Smooth muscle cell of the umbilical artery (primary cell): Measurements from ENCODE around the gene ENG. TPM values are rescaled to one million over a fixed set of nuclear protein-coding genes. Genes with fewer than 3 reads are reported as not detected.

Experiments used
- total RNA-seq: library from RNA; depleted of rRNA; stranded (reverse); fragments of >200 nt; gene quantifications from 2 replicates; pipeline ENCODE4 v1.2.3, GENCODE V29; 2014

ENG gene
- 16.0 and 31.6 TPM in 2 replicates for total RNA-seq

GRCh38 chr9:127854184-127854806 is at the start of gene ENG:
Gene ENG (minus strand): TSS chr9:127854658. CDS start chr9:127854355, 303 bp downstream.

GRCh38 chr9:127899128-127899943 is 44.9 kb upstream of the ENG start, which contains the start of gene ST6GALNAC6:
Gene ST6GALNAC6 (minus strand): TSS chr9:127899603. CDS start chr9:127897981, 1,622 bp downstream.

DNA sequence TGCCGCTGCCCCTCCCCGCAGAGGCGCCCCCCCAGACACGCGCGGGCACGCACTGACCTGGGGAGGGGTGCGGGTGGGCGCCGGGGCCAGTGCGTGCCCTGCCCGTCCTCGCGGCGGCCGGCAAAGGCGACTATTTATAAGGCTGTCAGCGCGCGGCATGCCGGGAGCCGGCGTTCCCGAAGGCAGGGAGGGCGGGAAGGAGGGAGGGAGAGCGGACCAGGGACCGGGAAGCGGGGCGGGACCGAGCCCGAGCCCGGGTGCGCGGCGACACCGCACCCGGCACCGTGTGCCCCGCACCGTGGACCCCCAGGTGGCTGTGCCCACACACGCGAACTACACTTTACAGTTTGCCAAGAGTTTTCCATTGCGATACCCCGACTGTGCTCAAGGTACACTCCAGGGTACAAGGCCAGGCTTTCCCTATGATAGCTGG is 23.1 kb upstream of the ENG start, which contains the start of gene AK1:
TSS of gene AK1 (minus strand) at position 110 of the 433 bp plus-strand sequence. CDS start 3,058 bp downstream, outside the sequence.

DNA sequence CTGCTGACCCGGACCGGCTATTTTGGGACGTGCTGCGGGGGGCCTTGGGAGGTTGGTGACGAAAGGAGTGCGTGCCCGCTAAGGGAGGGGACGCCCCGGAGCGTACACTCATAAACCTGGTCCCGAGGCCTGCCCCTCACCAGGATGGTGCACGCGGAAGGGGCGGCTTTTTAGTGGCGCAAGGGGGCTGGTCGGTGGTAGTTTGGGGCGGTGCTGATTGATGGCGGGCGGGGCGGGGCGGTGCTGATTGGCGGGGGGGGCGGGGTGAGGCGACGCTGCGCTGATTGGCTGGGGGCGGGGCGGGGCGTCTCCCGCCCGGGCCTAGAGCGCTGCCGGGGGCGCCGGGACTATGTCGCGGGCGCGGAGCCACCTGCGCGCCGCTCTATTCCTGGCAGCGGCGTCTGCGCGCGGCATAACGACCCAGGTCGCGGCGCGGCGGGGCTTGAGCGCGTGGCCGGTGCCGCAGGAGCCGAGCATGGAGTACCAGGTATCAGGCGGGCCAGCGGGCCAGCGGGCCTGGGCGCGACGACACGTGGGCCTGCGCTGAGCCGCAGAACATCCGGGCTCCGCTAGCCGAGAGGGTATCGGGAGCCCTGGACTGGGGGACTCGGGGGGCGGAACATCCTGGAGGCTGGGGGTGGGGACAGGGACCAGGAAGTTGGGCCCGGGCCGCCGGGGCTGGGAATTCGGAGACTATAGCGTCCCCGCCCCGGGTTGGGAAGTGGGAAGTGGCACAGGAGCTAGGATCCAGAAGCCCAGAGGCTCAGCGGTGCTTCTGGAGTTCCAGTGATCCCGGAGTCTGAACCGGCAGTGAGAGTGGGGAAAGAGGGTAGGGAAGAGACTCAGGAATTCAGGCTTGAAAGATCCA is 51.6 kb downstream of the ENG start, which contains the start of gene FPGS:
TSS of gene FPGS (plus strand) at position 307 of the 868 bp plus-strand sequence. CDS start at position 350, 43 bp downstream.

DNA sequence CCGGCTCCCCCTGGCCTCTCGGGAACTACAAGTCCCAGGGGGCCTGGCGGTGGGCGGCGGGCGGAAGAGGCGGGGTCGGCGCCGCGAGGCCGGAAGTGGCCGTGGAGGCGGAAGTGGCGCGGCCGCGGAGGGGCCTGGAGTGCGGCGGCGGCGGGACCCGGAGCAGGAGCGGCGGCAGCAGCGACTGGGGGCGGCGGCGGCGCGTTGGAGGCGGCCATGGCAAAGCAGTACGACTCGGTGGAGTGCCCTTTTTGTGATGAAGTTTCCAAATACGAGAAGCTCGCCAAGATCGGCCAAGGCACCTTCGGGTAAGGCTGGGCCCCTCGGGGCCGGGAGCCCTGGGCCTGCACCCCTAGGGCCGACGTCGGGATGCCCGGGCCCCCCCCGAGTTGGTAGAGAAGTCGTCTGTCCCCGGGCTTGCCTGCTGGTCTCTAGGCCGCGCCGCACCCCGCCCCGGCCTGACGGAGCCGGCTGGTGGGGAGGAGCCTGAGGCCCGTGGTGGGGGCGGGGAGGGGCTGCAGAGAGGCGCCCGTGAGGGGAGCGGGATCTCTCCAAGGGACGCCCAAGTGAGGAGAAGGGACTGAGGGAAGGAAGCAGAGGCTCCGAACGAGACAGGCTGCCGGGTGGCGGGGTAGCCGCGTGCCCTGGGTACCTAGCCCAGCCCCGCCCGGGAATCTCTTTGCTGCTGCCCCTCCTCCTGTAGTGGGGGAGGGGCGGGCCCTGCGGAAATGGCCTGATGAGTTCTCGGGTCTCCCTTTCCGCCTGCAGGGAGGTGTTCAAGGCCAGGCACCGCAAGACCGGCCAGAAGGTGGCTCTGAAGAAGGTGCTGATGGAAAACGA is 68.3 kb downstream of the ENG start, which contains the start of gene CDK9:
TSS of gene CDK9 (plus strand) at position 102 of the 840 bp plus-strand sequence. CDS start at position 217, 115 bp downstream.

DNA sequence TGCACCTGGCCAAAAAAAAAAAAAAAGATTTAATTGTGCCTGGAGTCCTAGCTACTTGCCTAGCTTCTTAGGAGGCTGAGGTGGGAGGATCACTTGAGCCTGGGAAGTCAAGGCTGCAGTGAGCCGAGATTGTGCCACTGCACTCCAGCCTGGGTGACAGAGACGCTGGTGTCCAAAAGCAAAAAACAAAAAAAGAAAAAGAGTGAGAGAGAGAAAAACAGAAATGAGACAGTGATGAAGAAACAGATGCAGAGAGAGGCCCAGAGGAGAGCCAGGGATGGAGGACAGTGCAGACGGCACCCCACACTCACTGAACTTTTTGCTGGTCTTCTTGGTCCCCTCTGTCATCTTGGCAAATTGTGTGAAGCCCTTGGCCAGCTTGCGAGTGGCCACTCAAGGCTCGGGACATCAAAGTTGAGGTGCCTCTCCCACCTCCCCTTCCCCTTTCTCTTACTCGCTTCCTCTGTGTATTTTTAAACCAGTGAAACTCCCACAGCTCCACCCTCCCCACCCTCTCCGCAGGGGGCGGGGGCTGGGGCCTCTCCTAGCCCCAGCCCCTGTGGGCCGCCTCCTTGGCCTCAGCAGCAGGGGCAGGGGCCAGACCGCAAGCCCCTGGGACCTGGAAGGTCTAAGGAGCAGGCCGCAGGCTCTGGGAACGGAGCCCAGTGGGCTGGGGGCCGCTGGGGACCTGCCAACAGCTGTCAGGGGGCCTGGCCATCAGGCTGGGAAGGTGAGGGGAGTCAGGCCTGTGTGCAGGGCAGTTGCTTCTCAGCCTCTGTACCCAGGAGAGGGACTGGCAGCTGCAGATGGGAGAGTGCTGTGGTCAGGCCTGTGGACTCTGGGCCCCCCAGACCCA is 76.0 kb downstream of the ENG start, which contains the start of gene SH2D3C:
TSS of gene SH2D3C (minus strand) at position 387 of the 856 bp plus-strand sequence. CDS start at position 348, 39 bp downstream.

Other genes with a start within 250 kb of the ENG start
- gene STXBP1, start 242.4 kb downstream of the ENG start, total RNA-seq: 37.7 and 50.8 TPM in 2 replicates
- gene CFAP157, start 147.7 kb downstream of the ENG start, total RNA-seq: not detected in 2 replicates
- 9.8 and 11.4 TPM in 2 replicates for gene PTRH1, start 139.0 kb downstream of the ENG start, total RNA-seq
- 0.05 TPM in 1 of 2 replicates, not detected in the other for gene TTC16, start 138.6 kb downstream of the ENG start, total RNA-seq
- gene TOR2A, start 119.4 kb downstream of the ENG start, total RNA-seq: 1.8 and 4.1 TPM in 2 replicates
- gene SH2D3C, start 76.0 kb downstream of the ENG start, total RNA-seq: 0.18 and 0.30 TPM in 2 replicates
- gene CDK9, start 68.6 kb downstream of the ENG start, total RNA-seq: 43.1 and 49.5 TPM in 2 replicates
- gene FPGS, start 51.8 kb downstream of the ENG start, total RNA-seq: 49.9 and 78.1 TPM in 2 replicates
- gene AK1, start 23.0 kb upstream of the ENG start, total RNA-seq: 27.9 and 36.2 TPM in 2 replicates
- gene ST6GALNAC6, start 44.9 kb upstream of the ENG start, total RNA-seq: 20.5 and 25.0 TPM in 2 replicates
- 24.1 and 59.5 TPM in 2 replicates for gene ST6GALNAC4, start 62.4 kb upstream of the ENG start, total RNA-seq
- gene PIP5KL1, start 76.1 kb upstream of the ENG start, total RNA-seq: 1.5 and 2.3 TPM in 2 replicates
- gene DPM2, start 83.2 kb upstream of the ENG start, total RNA-seq: 8.9 and 13.2 TPM in 2 replicates
- gene EEIG1, start 126.3 kb upstream of the ENG start, total RNA-seq: 10.1 and 20.0 TPM in 2 replicates
- 8.2 and 11.6 TPM in 2 replicates for gene NAIF1, start 212.7 kb upstream of the ENG start, total RNA-seq
- 19.2 and 21.7 TPM in 2 replicates for gene SLC25A25, start 213.6 kb upstream of the ENG start, total RNA-seq